NCI-H345 treated with DMSO at 0.1 percent for 48 hours (cell line): ENCODE results near the gene NR1H2.
"Not testable (repeated sequence)": the region's sequence is repeated elsewhere in the genome, so short reads cannot be mapped to it uniquely, and the experiment has no call there.

Experiments
- DNase-seq: peaks from one replicate; lab custom pipeline; 2025; ENCODE audit not compliant: unreplicated experiment; lab: John Stamatoyannopoulos, UW

Gene NR1H2

DNA sequence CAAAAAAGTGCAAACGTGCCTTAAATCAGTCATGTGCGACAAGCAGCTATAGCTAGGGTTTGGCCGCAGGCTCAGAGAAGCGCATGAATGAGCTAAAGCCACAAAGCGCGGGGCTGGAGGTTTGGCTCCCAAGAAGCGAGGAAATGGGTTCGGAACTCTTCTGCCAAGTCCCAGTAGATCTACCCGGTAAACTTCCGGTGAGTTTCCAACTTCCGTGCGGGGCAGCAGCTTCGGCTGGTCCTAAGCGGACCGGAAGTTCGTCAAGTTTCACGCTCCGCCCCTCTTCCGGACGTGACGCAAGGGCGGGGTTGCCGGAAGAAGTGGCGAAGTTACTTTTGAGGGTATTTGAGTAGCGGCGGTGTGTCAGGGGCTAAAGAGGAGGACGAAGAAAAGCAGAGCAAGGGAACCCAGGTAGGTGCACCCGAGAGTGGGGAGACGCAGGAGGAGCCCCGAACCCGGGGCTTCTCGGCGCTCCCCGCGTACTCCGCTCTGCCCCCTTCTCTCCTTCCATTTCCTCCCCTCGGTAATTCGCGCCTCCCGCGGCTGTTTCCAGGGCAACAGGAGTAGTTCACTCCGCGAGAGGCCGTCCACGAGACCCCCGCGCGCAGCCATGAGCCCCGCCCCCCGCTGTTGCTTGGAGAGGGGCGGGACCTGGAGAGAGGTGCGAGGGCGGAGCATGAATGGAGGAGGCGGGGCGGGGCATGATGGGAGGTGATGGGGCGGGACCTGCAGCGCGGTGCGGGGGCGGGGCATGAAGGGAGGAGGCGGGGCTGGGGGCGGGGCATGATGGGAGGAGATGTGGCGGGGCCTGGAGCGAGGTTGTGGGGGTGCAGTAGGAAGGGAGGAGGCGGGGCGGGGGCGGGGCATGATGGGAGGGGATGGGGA lies at the start of gene NR1H2:
Gene NR1H2, plus strand, starts transcription at position 292 of the 885 bp plus-strand sequence. CDS start 1,149 bp downstream, outside the sequence.
- peak; percentile 68 for DNase-seq

DNA sequence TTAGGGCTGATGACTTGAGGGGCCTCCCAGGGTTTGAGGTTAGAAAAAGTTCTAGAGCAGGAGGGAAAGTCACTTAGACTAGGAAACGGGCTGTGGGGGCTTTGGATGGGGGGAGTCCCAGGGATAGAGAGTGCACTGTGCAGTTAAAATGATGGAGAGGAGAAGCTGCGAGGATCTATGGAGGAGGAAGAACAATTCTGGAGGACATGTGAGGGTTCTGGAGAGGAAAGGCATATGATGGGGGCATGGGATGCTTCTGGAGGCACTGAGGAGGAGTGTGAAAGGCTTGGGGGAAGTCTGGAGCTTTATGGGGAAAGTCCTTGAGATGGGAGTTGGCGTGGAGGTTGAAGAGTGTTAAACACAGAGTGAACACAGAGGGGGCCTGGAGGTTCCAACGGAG lies 49.2 kb upstream of the NR1H2 start:
- DNase-seq, result no peak

DNA sequence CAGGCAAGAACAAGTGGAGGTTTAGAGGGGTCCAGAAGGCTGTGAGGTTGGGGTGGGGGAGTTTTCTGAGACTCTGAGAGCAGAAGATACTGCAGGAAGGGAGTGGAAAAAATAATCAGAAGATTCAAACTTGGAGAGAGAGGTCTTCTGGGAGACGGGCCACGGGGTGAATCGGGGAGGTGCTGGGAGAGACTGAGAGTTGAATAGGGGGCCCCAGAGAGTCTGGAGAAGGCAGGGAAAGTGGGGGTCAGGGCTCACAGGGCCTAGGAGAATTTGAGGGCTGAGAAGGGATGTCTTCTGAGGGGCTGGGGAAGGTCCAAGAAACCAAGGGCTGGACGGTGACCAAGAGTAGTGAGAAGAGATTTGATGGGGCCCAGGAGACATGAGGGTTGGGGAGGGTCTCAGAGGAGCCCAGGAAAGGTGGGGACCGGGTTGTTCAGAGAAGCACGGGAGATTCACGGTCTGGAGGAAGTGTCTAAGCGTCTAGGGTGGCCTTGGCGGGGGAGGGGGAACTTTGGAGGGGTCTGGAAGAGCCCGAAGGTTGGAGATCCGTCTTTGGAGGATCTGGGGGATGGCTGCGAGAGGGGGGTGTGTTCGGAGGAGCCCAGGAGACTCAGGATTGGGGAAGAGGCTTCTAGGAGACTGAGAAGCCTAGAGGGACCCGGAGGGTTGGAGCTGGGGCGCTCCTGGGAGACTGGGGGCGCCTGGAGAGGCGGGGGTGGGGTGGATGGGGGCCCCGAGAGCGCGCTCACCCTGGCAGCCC lies 48.6 kb upstream of the NR1H2 start:
- DNase-seq, result no peak

DNA sequence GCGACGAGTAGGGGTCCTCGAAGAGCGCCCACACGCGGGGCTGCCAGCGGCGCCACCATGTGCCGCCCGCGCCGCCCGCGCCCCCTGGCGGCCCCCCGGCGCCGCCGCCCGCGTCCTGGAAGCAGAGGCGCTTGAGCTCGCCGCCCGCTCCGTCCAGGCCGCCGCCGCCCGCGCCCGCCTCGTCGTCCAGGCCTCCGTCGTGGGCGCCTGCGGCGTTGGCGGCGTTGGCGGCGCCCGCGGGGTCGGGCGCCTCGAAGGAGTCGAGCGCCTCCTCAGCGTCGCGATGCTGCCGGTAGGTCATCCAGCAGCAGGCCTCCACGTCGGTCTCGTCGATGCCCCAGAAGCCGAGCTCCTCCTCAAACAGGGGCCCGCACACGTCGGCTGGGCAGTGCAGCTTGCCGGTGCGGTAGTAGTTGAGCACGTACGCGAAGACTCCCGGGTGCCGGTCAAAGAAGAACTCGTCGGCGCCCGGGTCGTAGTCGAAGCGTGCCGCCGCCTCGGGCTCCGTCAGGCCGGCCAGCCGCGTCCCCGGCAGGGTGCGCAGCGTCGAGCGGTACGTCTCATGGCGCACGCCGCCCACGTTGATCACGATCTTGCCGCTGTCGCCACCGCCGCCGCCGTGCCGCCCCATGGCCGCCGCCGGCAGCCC lies 47.9 kb upstream of the NR1H2 start:
- DNase-seq, result no peak

DNA sequence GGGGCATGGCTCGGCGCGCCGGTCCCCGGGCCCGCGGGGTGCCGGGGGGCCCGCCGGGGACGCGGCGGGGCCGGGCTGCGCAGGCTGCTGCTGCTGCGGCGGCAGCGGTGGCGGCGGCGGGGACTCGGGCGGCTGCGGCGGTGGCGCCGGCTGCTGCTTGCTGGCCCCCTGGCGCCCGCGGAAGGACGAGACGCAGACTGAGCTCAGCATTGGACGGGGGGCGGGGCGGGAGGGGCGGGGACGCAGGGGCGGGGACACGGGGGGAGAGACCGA lies 47.4 kb upstream of the NR1H2 start:
- no peak for DNase-seq

DNA sequence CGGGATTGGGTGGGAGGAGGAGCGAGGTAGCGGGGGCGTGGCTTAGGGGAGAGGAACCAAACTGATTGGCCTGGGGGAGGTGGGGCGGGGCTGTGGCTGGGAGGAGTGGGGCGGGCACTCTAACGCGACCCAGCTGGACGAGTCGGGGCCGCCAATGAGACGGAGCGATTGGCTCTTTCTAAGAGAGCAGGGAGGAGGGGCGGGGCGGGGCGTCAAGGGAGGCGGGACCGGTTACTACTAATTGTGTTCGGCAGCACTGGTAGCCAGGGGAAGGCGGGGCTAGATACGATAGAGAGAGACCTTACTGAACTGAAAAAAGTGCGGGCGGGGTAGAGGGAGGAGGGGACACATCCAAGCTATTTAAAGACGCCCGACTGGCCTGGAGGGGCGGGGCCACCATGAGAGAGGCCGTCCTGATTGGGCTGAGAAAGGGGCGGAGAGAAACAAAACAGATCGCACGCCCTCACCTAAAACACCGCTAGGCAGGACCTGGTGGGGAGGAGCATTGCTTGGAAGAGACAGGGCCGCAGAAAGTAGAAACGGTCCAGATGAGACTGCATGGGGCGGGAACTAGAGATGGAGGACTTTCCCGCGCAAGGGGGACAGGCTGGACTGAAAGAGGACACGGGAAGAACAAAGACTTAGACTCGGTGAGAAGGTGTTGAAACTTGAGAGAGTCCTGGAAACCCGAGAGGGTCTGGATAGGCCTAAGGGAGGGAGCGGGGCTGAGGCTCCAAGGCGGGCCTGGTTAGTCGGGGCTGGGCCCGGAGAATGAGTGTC lies 46.9 kb upstream of the NR1H2 start, which contains the start of gene KCNC3:
Gene KCNC3, minus strand, starts transcription at position 232 of the 780 bp plus-strand sequence. CDS start 295 bp downstream, outside the sequence.
- peak; percentile 97 for DNase-seq

DNA sequence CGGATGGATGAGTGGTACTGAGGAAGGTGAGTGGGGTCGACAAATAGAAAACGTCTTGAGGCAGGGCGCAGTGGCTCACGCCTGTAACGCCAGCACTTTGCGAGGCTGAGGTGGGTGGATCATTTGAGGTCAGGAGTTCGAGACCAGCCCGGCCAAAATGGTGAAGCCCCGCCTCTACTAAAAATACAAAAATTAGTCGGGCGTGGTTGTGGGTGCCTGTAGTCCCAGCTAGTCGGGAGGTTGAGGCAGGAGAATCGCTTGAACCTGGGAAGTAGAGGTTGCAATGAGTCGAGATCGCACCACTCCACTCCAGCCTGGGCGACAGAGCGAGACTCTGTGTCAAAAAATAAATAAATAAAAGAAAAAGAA lies 46.3 kb upstream of the NR1H2 start:
- not testable (repeated sequence) for DNase-seq

DNA sequence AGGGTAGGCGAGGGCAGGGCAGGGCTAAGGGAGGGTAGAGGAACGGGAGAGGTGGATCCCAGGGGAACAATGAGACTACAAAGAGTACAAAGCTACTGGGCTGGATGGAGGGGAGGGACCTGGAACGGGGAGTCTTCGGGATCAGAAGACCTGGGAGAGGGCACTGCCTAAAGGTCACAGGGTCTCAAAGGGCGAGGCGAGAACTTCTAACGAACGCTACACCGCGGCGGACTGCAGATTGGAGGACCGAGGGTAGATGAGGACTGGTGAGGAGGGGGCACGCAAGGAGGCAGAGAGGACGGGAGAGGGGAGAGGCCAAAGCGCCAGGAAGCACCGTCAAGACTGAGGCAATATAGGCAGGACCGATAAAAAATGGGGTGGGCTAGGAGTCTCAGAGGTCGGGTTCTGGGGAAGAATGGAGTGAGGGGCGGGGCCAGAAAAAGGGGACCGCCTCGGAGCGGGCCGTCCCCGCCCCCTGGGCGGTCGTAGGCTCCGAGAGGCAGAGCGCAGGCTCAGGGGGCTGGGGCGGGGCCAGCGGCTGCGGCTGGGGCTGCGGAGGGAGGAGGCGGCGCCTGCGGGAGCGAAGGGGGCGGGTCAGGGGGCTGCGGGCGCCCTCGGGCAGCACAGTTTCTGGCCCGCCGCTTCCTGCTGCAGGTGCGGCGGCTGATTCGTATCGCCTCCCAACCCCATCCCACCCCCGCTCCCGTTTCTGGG lies 45.7 kb upstream of the NR1H2 start:
- DNase-seq, result peak; percentile 81

DNA sequence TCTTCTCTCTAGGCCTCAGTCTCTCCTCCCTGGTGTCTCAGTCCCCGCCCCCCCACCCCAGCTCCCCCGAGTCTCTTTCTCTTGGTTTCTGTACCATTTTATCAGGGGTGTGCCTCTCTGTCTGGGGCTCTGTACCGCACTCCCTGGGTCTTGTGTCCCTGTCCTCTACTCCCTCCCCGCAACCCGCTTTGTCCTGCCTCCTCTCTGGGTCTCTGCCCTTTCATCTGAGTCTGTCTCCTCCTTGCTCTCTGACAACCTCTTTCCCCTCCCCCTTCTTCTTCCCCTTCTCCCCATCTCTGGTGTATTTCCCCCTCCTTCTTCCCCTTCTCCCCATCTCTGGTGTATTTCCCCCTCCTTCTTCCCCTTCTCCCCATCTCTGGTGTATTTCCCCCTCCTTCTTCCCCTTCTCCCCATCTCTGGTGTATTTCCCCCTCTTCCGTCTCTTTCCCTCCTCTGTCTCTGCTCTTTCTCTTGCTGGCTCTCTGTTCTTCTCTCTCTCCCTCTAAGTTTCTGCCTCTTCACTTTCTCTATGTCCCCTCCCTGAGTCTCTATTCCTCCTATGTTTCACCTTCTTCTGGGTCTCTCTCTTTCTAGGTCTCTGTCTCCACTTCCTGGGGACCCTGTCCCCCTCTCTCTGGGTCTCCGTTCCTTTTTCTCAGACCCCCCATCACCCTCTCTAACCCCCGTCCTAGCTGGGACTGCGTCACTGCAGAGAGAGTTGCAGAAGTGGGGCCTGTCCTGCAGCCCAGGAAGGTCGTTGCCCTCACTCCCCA lies 44.9 kb upstream of the NR1H2 start:
- no peak for DNase-seq

DNA sequence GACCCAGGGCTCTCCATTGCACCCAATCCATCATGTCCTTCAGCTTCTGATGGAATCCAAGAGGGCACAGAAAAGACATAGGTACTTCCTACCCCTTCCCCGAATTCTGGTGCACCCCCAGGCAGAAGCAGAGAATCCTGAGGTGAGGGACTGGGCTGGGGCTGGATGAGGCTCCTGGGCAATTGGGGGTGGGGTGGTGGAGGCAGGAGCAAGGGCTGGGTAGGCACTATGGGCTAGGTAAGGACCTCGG lies 44.3 kb upstream of the NR1H2 start:
- DNase-seq, result no peak

DNA sequence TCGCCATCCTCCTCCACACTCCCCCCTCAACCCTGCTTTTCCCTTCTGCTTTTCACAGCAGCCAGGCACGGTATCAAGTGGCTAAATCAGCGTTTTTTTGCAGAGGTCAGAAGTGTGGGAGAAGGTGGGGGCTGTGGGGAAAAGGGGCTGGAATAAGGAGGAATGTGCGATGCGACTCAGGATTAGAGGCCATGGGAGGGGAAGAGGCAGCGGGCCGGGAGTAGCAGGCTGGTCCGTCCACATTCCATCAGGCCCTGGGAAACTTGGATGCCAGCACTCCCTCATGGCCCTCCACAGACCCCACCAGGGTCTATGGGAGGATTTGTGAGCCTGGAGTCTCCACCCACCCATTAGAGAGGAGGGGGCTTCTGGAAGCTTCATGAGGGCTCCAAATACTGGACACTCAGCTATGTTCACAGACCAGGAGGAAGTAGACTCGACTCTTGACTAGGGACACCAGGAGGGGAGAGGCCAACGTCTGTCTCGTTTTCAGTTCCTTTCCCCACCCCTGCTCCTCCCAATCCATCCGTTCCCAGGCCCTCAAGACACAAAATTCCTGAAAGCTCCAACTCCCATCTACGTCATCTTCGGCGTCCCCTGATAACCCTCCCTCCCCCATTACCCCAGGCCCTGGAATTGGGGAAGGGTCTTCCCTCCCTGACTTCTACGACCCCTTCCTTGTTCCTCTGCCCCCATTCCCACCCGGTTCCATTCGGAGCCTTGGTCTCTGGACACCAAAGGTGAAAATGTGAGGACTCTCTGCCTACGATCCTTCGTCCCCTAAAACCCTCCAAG lies 43.8 kb upstream of the NR1H2 start:
- no peak for DNase-seq

DNA sequence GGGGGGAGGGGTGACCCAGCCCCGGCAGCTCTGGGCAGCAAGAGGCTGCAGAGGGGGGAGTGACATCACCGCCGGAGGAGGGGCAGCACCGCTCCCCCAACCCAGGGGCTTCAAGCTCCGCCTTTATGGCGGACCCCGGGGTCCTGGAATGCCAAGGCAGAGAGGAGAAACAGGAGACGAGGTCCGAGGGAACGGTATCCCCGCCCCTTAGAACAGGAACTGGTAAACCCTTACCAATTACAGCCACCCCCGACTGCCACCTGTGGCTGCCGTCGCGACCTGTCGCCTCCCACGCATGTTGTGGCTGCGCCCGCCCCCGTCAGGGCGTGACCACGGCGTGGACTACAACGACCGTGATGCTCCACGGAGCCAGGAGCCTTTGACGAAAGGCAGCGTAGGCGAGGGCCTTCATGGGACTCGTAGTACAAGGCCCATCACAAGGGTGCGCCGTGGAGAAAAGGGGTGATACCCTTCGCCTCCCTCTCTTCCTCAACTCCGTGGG lies 43.0 kb upstream of the NR1H2 start:
- peak; percentile 76 for DNase-seq

DNA sequence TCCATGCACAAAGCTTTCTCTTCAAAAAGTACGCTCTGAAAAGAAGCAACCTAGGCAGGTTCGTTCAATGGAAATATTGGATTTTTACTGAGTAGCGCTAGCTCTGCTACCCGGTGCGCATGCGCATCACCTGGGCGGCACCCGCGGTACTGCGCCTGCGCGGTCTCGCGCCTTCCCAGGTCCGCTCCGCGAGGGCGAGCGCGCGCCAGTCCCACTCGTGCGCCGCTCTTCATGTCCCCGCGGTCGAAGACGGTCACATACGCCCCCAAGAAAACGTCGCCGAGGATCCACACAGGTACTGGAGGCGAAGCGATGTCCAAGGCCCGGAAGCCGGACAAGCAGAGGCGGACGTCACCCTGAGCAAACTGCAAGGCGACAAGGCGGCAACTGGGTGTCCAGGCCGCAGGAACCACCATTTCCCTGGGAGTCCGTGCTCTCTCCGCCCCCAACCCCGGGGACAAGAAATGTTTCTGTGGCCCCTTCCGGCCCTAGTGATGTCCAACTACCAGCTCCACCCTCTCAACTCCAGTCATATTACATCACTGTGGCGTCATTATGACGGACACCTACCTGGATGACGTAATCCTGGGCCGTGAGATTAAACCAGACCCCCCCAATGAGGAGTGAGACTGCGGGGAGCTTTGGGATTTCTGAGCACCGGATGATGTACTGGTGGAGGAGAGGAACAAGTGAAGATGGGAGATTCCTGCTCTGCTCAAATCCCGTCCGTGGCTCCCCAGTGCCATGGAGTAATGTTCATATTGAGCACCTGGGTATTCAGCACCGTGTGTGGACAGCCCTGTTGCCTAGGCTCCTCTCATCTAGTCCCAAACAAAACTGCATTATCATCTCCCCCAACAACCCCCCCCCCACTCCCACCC lies 42.3 kb upstream of the NR1H2 start:
- peak; percentile 76 for DNase-seq

DNA sequence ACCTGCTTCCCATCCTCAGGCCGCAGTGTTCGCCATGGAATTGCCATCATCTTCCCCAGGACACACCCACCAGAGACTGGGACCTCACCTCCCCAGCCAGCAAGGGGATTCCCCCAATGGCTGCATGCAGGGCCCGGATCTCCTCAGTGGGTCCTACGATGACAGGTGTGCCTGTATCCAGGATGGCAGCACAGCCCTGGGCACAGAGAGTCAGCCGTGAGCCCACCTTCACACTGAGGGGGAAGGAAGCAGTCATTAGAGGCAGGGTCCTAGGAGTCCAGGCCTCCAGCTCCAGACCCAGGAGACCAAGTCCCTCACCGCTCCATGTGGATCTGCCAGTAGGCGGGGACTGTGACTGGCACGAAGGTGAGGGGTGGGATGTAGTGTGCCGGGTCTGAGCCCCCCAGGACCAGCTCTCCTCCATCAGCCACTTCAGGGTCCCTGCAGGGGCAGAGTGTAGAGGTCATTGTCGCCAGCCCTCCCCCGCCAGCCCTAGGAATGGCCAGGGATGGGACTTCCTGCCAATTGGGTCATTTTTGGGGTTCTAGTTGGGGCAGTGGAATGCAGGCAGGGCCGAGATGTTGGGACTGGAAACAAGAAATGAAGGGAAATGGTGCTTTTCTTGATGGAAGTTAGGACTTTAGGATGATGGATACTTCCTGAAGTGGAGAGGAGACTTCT lies 41.4 kb upstream of the NR1H2 start:
- no peak for DNase-seq

DNA sequence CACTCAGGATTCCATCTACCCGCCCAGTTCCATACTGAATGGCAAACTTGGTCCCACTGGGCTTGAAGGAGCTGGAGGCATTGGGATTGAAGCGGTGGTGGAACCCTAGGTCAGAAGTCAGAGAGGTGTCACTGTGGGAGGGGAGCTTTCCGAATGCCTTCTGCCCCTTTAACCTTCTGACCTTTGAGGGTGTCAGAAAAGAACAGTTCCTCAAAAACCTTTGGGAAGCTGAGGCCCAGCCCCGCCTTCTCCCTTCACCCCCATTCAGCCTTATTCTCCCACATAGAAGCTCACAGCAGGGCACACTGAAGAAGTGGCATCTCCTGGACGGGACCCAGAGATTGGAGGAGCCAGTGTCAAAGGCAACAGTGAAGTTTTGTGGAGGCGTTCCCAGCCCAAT lies 39.2 kb upstream of the NR1H2 start:
- not testable (repeated sequence) for DNase-seq

DNA sequence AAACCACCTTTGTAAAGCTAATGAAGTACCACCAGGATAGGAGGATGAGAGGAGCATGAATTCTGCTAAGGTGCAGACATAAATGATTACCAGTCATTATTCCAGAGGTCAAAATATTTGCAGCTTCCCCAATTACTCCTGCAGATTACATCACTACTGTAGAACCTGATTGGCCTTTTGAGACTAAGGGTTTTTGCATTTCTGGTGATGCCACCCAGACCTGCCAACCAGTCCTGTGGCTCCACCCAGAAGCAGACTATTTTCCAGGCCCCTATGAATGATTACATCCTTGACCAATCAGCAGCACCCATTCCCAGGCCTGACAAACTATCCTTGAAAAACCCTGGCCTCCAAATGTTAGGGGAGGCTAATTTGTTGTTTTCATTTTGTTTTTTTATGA lies 35.9 kb upstream of the NR1H2 start:
- no peak for DNase-seq

DNA sequence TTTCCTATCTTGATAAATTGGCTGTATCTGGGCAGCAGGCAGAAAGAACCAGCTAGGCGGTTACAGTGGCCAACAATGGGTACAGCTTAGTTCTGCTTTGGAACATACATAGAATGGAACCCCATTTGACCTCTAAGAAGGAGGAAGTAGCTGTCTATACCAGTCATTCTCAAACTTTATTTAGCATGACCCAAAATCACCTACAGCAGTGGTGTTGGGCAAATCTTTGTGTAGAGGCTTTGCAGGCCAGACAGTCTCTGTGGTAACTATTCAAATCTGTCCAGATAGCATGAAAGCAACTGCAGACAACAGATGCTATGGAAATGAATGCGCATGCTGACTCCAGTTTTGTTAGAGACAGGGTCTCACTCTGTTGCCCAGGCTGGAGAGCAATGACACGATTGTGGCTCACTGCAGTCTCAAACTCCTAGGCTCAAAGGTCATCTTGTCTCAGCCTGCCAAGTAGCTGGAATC lies 35.1 kb upstream of the NR1H2 start:
- no peak for DNase-seq
